Activated T-helper 17 cell treated with anti-CD3 and anti-CD28 coated beads, Interleukin-2, amount 50 U/mL, for 72 hours (primary cell): ENCODE measurements around the gene ERBB2. TPM values are rescaled to one million over a fixed set of nuclear protein-coding genes. Genes with fewer than 3 reads are reported as not detected.
A peak's percentile ranks its signal among the peaks of the same experiment; 100 is the strongest.
"Not testable (repeated sequence)": the region's sequence is repeated elsewhere in the genome, so short reads cannot be mapped to it uniquely, and the experiment has no call there.

Experiments used
- ATAC-seq: fragments of 150-1000 bp; cut with Tn5 transposase; replicated peaks from 2 replicates; pipeline ENCODE4 v1.10.0; 2021; ENCODE audit warnings: mild to moderate bottlenecking, moderate library complexity
- H3K27ac Mint-ChIP-seq: one replicate; pipeline ENCODE4 v1.8.0; 2022; ENCODE audit warnings: mixed read lengths
- H3K27me3 Mint-ChIP-seq: one replicate; pipeline ENCODE4 v1.8.0; 2022; ENCODE audit warnings: mixed read lengths
- H3K36me3 Mint-ChIP-seq: one replicate; pipeline ENCODE4 v1.8.0; 2022; ENCODE audit warnings: low read depth, mild to moderate bottlenecking, mixed read lengths
- H3K4me1 Mint-ChIP-seq: one replicate; pipeline ENCODE4 v1.8.0; 2022; ENCODE audit warnings: mixed read lengths
- H3K4me3 Mint-ChIP-seq: one replicate; pipeline ENCODE4 v1.8.0; 2022; ENCODE audit warnings: mild to moderate bottlenecking, mixed read lengths
- H3K9me3 Mint-ChIP-seq: one replicate; pipeline ENCODE4 v1.8.0; 2022; ENCODE audit warnings: mixed read lengths
- total RNA-seq, 2 donors: library from RNA; stranded (reverse); gene quantifications; one replicate each; pipeline ENCODE4 v1.2.3, GENCODE V29; 2022

ERBB2 gene
- total RNA-seq, 2 donors from 2014 or later = 3.4 to 5.9 TPM

- H3K4me3 Mint-ChIP-seq = no peak overlapping the region
- H3K27ac Mint-ChIP-seq = no peak overlapping the region
- no peak for ATAC-seq
- H3K27me3 Mint-ChIP-seq = no peaks in the 10 kb centered on the region
- no peaks in the 10 kb centered on the region for H3K36me3 Mint-ChIP-seq
- H3K9me3 Mint-ChIP-seq = no peaks in the 10 kb centered on the region
- H3K4me1 Mint-ChIP-seq = no peaks in the 10 kb centered on the region
These were observed 45.7 kb downstream of the ERBB2 start for GRCh38 chr17:39745335-39746144.

- no peaks in the 10 kb centered on the region for H3K4me1 Mint-ChIP-seq
- no peak overlapping the region for H3K27ac Mint-ChIP-seq
- ATAC-seq = no peak
- H3K27me3 Mint-ChIP-seq = no peaks in the 10 kb centered on the region
- no peak overlapping the region for H3K4me3 Mint-ChIP-seq
- no peaks in the 10 kb centered on the region for H3K36me3 Mint-ChIP-seq
- no peaks in the 10 kb centered on the region for H3K9me3 Mint-ChIP-seq
These were observed 46.2 kb downstream of the ERBB2 start for GRCh38 chr17:39746145-39746461.

GRCh38 chr17:39747745-39748144 lies 47.9 kb downstream of the ERBB2 start:
- Mint-ChIP-seq H3K27me3 (no peaks in the 10 kb centered on the region), H3K36me3 (no peaks in the 10 kb centered on the region), H3K4me3 (no peak overlapping the region), H3K9me3 (no peaks in the 10 kb centered on the region), H3K4me1 (no peaks in the 10 kb centered on the region), H3K27ac (no peak overlapping the region)
- no peak for ATAC-seq

- not testable (repeated sequence) for H3K27me3 Mint-ChIP-seq, H3K4me3 Mint-ChIP-seq, H3K9me3 Mint-ChIP-seq, ATAC-seq, H3K36me3 Mint-ChIP-seq, H3K4me1 Mint-ChIP-seq, H3K27ac Mint-ChIP-seq
These were observed 48.7 kb downstream of the ERBB2 start for GRCh38 chr17:39748444-39749034.

GRCh38 chr17:39750131-39751015 lies 50.5 kb downstream of the ERBB2 start:
- no peak for ATAC-seq
- no peak overlapping the region for H3K4me3 Mint-ChIP-seq
- H3K9me3 Mint-ChIP-seq = no peaks in the 10 kb centered on the region
- H3K36me3 Mint-ChIP-seq = no peaks in the 10 kb centered on the region
- no peaks in the 10 kb centered on the region for H3K27me3 Mint-ChIP-seq
- H3K27ac Mint-ChIP-seq = no peak overlapping the region
- peaks cover 6% of the 10 kb centered on the region for H3K4me1 Mint-ChIP-seq

GRCh38 chr17:39751016-39751543 lies 51.2 kb downstream of the ERBB2 start:
- Mint-ChIP-seq H3K36me3 (no peaks in the 10 kb centered on the region), H3K27ac (peak overlapping the region; percentile 28), H3K27me3 (no peaks in the 10 kb centered on the region), H3K4me1 (peaks cover 13% of the 10 kb centered on the region), H3K9me3 (no peaks in the 10 kb centered on the region), H3K4me3 (no peak overlapping the region)
- ATAC-seq = no peak

- H3K9me3 Mint-ChIP-seq = no peaks in the 10 kb centered on the region
- ATAC-seq = no peak
- no peaks in the 10 kb centered on the region for H3K36me3 Mint-ChIP-seq
- no peak overlapping the region for H3K27ac Mint-ChIP-seq
- peaks cover 19% of the 10 kb centered on the region for H3K4me1 Mint-ChIP-seq
- H3K4me3 Mint-ChIP-seq = peak overlapping the region; percentile 63
- H3K27me3 Mint-ChIP-seq = no peaks in the 10 kb centered on the region
These were observed 51.8 kb downstream of the ERBB2 start for GRCh38 chr17:39751637-39752036.

- H3K4me1 Mint-ChIP-seq = peaks cover 25% of the 10 kb centered on the region
- H3K9me3 Mint-ChIP-seq = no peaks in the 10 kb centered on the region
- peak overlapping the region; percentile 76 for H3K4me3 Mint-ChIP-seq
- H3K36me3 Mint-ChIP-seq = no peaks in the 10 kb centered on the region
- peak overlapping the region; percentile 81 for H3K27ac Mint-ChIP-seq
- H3K27me3 Mint-ChIP-seq = no peaks in the 10 kb centered on the region
- no peak for ATAC-seq
These were observed 52.5 kb downstream of the ERBB2 start for GRCh38 chr17:39752241-39752881.

GRCh38 chr17:39753514-39754160 lies 53.8 kb downstream of the ERBB2 start:
- Mint-ChIP-seq H3K4me3 (peak overlapping the region; percentile 76), H3K27ac (peak overlapping the region; percentile 97), H3K36me3 (peaks cover 12% of the 10 kb centered on the region), H3K4me1 (peaks cover 37% of the 10 kb centered on the region), H3K9me3 (no peaks in the 10 kb centered on the region), H3K27me3 (no peaks in the 10 kb centered on the region)
- ATAC-seq = peak; percentile 30

- Mint-ChIP-seq H3K4me1 (peaks cover 43% of the 10 kb centered on the region), H3K36me3 (peaks cover 19% of the 10 kb centered on the region), H3K27me3 (no peaks in the 10 kb centered on the region), H3K9me3 (no peaks in the 10 kb centered on the region), H3K4me3 (peak overlapping the region; percentile 76), H3K27ac (peak overlapping the region; percentile 85)
- peak; percentile 82 for ATAC-seq
These were observed 54.5 kb downstream of the ERBB2 start for GRCh38 chr17:39754161-39754957.

- Mint-ChIP-seq H3K36me3 (peaks cover 25% of the 10 kb centered on the region), H3K27ac (peak overlapping the region; percentile 85), H3K27me3 (no peaks in the 10 kb centered on the region), H3K9me3 (no peaks in the 10 kb centered on the region), H3K4me1 (peaks cover 43% of the 10 kb centered on the region), H3K4me3 (peak overlapping the region; percentile 76)
- ATAC-seq = no peak
These were observed 55.2 kb downstream of the ERBB2 start for GRCh38 chr17:39754958-39755553.

GRCh38 chr17:39755554-39756379 lies 55.9 kb downstream of the ERBB2 start:
- Mint-ChIP-seq H3K36me3 (peaks cover 30% of the 10 kb centered on the region), H3K4me3 (peak overlapping the region; percentile 76), H3K27ac (peak overlapping the region; percentile 85), H3K4me1 (peaks cover 43% of the 10 kb centered on the region), H3K9me3 (no peaks in the 10 kb centered on the region), H3K27me3 (no peaks in the 10 kb centered on the region)
- no peak for ATAC-seq
